Stimulated activated naive CD8-positive, alpha-beta T cell treated with anti-CD3 and anti-CD28 coated beads, Interleukin-15, amount 100 ng/mL, for 72 hours (primary cell): ENCODE measurements around the gene TNFRSF19.

Source experiments
- ATAC-seq: fragments of 150-1000 bp; cut with Tn5 transposase; 2 replicates; pipeline ENCODE4 v1.10.0; 2021; ENCODE audit warnings: mild to moderate bottlenecking, moderate library complexity
- DNase-seq, 2 donors: peaks; one replicate each; pipeline ENCODE4 v3.0.0; 2021 to 2022
- H3K27ac Mint-ChIP-seq, 2 donors: one replicate each; pipeline ENCODE4 v1.8.0; 2022; ENCODE audit warnings: mild to moderate bottlenecking in 2 of 2, mixed read lengths in 2 of 2, moderate library complexity in 2 of 2
- H3K27me3 Mint-ChIP-seq: one replicate; pipeline ENCODE4 v1.8.0; 2022; ENCODE audit warnings: mixed read lengths
- H3K4me1 Mint-ChIP-seq: one replicate; pipeline ENCODE4 v1.8.0; 2022; ENCODE audit warnings: mild to moderate bottlenecking, mixed read lengths
- H3K4me3 Mint-ChIP-seq, 2 donors: one replicate each; pipeline ENCODE4 v1.8.0; 2022; ENCODE audit warnings: mild to moderate bottlenecking in 2 of 2, mixed read lengths in 2 of 2, moderate library complexity in 1 of 2
- H3K9me3 Mint-ChIP-seq, 2 donors: one replicate each; pipeline ENCODE4 v1.8.0; 2022; ENCODE audit warnings: mixed read lengths in 2 of 2

Gene TNFRSF19

GRCh38 chr13:23609874-23610576 is 39.8 kb downstream of the TNFRSF19 start:
- peak overlapping the region in 1 of 2 donors; percentile 68 for H3K27ac Mint-ChIP-seq
- no peak overlapping the region for H3K4me3 Mint-ChIP-seq
- ATAC-seq, result no peak

GRCh38 chr13:23610966-23611491 is 40.8 kb downstream of the TNFRSF19 start:
- ATAC-seq (no peak), DNase-seq (no peak)
- Mint-ChIP-seq H3K4me1 (peaks cover 13% of the 10 kb centered on the region), H3K27me3 (peaks cover 38% of the 10 kb centered on the region), H3K9me3 (no peaks in the 10 kb centered on the region), H3K27ac (peak overlapping the region in 1 of 2 donors; percentile 74), H3K4me3 (no peak overlapping the region)

More at GRCh38 chr13:23609874-23610576, 39.8 kb downstream of the TNFRSF19 start:
- no peak for DNase-seq
- Mint-ChIP-seq H3K4me1 (peaks cover 13% of the 10 kb centered on the region), H3K27me3 (peaks cover 38% of the 10 kb centered on the region), H3K9me3 (no peaks in the 10 kb centered on the region)

GRCh38 chr13:23612182-23612581 is 42.0 kb downstream of the TNFRSF19 start:
- Mint-ChIP-seq H3K9me3 (no peaks in the 10 kb centered on the region), H3K4me1 (peaks cover 13% of the 10 kb centered on the region), H3K4me3 (no peak overlapping the region), H3K27me3 (peaks cover 44% of the 10 kb centered on the region), H3K27ac (no peak overlapping the region)
- ATAC-seq, result no peak
- no peak for DNase-seq

- DNase-seq, result no peak
- Mint-ChIP-seq H3K27ac (no peak overlapping the region), H3K27me3 (peaks cover 45% of the 10 kb centered on the region), H3K4me3 (no peak overlapping the region), H3K4me1 (peaks cover 13% of the 10 kb centered on the region), H3K9me3 (no peaks in the 10 kb centered on the region)
- ATAC-seq, result no peak
Measured at GRCh38 chr13:23612731-23613130, 42.5 kb downstream of the TNFRSF19 start.

- ATAC-seq, result no peak
- Mint-ChIP-seq H3K4me1 (peaks cover 13% of the 10 kb centered on the region), H3K27ac (no peak overlapping the region), H3K27me3 (peaks cover 43% of the 10 kb centered on the region), H3K9me3 (no peaks in the 10 kb centered on the region), H3K4me3 (no peak overlapping the region)
- no peak for DNase-seq
Measured at GRCh38 chr13:23613596-23613995, 43.4 kb downstream of the TNFRSF19 start.

- no peaks in the 10 kb centered on the region for H3K4me1 Mint-ChIP-seq
- no peak overlapping the region for H3K27ac Mint-ChIP-seq
- H3K27me3 Mint-ChIP-seq, result peaks cover 34% of the 10 kb centered on the region
- H3K4me3 Mint-ChIP-seq, result no peak overlapping the region
- H3K9me3 Mint-ChIP-seq, result no peaks in the 10 kb centered on the region
- DNase-seq, result no peak
- ATAC-seq, result no peak
Measured at GRCh38 chr13:23615395-23616081, 45.3 kb downstream of the TNFRSF19 start.

GRCh38 chr13:23616228-23616627 is 46.0 kb downstream of the TNFRSF19 start:
- ATAC-seq, result no peak
- no peak overlapping the region for H3K4me3 Mint-ChIP-seq
- H3K27me3 Mint-ChIP-seq, result peaks cover 30% of the 10 kb centered on the region
- no peak for DNase-seq
- no peaks in the 10 kb centered on the region for H3K9me3 Mint-ChIP-seq
- no peaks in the 10 kb centered on the region for H3K4me1 Mint-ChIP-seq
- no peak overlapping the region for H3K27ac Mint-ChIP-seq

- Mint-ChIP-seq H3K27ac (no peak overlapping the region), H3K9me3 (no peaks in the 10 kb centered on the region), H3K4me3 (no peak overlapping the region), H3K27me3 (peaks cover 20% of the 10 kb centered on the region), H3K4me1 (no peaks in the 10 kb centered on the region)
- DNase-seq, result no peak
- no peak for ATAC-seq
Measured at GRCh38 chr13:23617551-23618024, 47.4 kb downstream of the TNFRSF19 start.

- no peaks in the 10 kb centered on the region for H3K4me1 Mint-ChIP-seq
- DNase-seq (no peak), ATAC-seq (no peak)
- no peak overlapping the region for H3K27ac Mint-ChIP-seq
- peaks cover 16% of the 10 kb centered on the region for H3K27me3 Mint-ChIP-seq
- no peak overlapping the region for H3K4me3 Mint-ChIP-seq
- H3K9me3 Mint-ChIP-seq, result no peaks in the 10 kb centered on the region
Measured at GRCh38 chr13:23618341-23618740, 48.1 kb downstream of the TNFRSF19 start.

- Mint-ChIP-seq H3K4me3 (no peak overlapping the region), H3K9me3 (no peaks in the 10 kb centered on the region), H3K4me1 (no peaks in the 10 kb centered on the region), H3K27me3 (peaks cover 7% of the 10 kb centered on the region), H3K27ac (no peak overlapping the region)
- ATAC-seq (no peak), DNase-seq (no peak)
Measured at GRCh38 chr13:23619068-23619855, 49.0 kb downstream of the TNFRSF19 start.

- Mint-ChIP-seq H3K27me3 (peaks cover 7% of the 10 kb centered on the region), H3K4me3 (no peak overlapping the region), H3K4me1 (no peaks in the 10 kb centered on the region), H3K9me3 (no peaks in the 10 kb centered on the region), H3K27ac (no peak overlapping the region)
- DNase-seq (no peak), ATAC-seq (no peak)
Measured at GRCh38 chr13:23620211-23620610, 50.0 kb downstream of the TNFRSF19 start.

GRCh38 chr13:23620613-23621315 is 50.6 kb downstream of the TNFRSF19 start:
- H3K27ac Mint-ChIP-seq, result no peak overlapping the region
- no peaks in the 10 kb centered on the region for H3K4me1 Mint-ChIP-seq
- ATAC-seq (no peak), DNase-seq (no peak)
- H3K27me3 Mint-ChIP-seq, result peaks cover 7% of the 10 kb centered on the region
- H3K4me3 Mint-ChIP-seq, result no peak overlapping the region
- H3K9me3 Mint-ChIP-seq, result no peaks in the 10 kb centered on the region

- DNase-seq (peak in 1 of 2 donors; percentile 9), ATAC-seq (peak; percentile 92)
- no peaks in the 10 kb centered on the region for H3K4me1 Mint-ChIP-seq
- H3K4me3 Mint-ChIP-seq, result no peak overlapping the region
- peaks cover 7% of the 10 kb centered on the region for H3K27me3 Mint-ChIP-seq
- no peaks in the 10 kb centered on the region for H3K9me3 Mint-ChIP-seq
- no peak overlapping the region for H3K27ac Mint-ChIP-seq
Measured at GRCh38 chr13:23621316-23621645, 51.1 kb downstream of the TNFRSF19 start.

GRCh38 chr13:23622985-23623384 is 52.8 kb downstream of the TNFRSF19 start:
- Mint-ChIP-seq H3K4me1 (no peaks in the 10 kb centered on the region), H3K4me3 (no peak overlapping the region), H3K27me3 (peaks cover 8% of the 10 kb centered on the region), H3K27ac (no peak overlapping the region), H3K9me3 (no peaks in the 10 kb centered on the region)
- no peak for DNase-seq
- peak; percentile 43 for ATAC-seq

GRCh38 chr13:23623394-23623793 is 53.2 kb downstream of the TNFRSF19 start:
- peaks cover 8% of the 10 kb centered on the region for H3K27me3 Mint-ChIP-seq
- DNase-seq (no peak), ATAC-seq (no peak)
- no peak overlapping the region for H3K4me3 Mint-ChIP-seq
- no peak overlapping the region for H3K27ac Mint-ChIP-seq
- H3K9me3 Mint-ChIP-seq, result no peaks in the 10 kb centered on the region
- no peaks in the 10 kb centered on the region for H3K4me1 Mint-ChIP-seq
